OCI-LY3 (cell line): ENCODE measurements around the gene MYADM.

Experiments used
- EZH2phosphoT487 ChIP-seq: fragments of 200-600 bp; shearing (Covaris generic); IDR thresholded peaks from 2 replicates; pipeline ENCODE4 v1.6.1; 2018; ENCODE audit warnings: antibody characterized with exemption, mixed run types, low read depth
- TF ChIP-seq, protein P1 (sequence below): fragments of 200-600, 300-600 bp; sonication (generic); IDR thresholded peaks from 2 replicates; pipeline ENCODE4 v1.5.1; 2014; ENCODE audit warnings: antibody characterized with exemption, low read length, low read depth

DNA sequence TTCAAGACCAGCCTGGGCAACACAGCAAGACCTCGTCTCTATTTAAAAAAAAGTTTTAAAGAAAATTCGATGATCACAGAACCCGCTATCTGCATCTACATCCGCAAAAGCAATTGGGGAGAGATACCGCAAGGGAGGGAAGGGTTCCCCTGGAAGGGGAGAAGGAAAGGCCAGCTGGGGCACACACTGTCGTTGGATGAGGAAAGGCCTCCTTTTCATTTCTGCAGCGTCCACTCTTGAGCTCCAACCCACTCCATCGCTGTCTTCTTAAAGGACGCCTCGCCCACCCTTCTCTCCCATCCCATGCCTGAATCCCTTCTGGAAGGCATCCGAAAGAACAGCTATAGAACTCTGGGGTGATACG, 11.1 kb downstream of the MYADM start:
- TF ChIP-seq, protein P1, sequence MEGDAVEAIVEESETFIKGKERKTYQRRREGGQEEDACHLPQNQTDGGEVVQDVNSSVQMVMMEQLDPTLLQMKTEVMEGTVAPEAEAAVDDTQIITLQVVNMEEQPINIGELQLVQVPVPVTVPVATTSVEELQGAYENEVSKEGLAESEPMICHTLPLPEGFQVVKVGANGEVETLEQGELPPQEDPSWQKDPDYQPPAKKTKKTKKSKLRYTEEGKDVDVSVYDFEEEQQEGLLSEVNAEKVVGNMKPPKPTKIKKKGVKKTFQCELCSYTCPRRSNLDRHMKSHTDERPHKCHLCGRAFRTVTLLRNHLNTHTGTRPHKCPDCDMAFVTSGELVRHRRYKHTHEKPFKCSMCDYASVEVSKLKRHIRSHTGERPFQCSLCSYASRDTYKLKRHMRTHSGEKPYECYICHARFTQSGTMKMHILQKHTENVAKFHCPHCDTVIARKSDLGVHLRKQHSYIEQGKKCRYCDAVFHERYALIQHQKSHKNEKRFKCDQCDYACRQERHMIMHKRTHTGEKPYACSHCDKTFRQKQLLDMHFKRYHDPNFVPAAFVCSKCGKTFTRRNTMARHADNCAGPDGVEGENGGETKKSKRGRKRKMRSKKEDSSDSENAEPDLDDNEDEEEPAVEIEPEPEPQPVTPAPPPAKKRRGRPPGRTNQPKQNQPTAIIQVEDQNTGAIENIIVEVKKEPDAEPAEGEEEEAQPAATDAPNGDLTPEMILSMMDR: no peak
- no peak for TF ChIP-seq EZH2phosphoT487
